ENCODE measurements around the gene CORIN.

The CORIN gene

GRCh38 chr4:47631161-47631560 lies 206.7 kb downstream of the CORIN start:
- no peaks in the 10 kb centered on the region for H3K27me3 ChIP-seq

GRCh38 chr4:47624031-47624441 lies 213.8 kb downstream of the CORIN start:
- H3K36me3 ChIP-seq = no peaks in the 10 kb centered on the region
- no peak overlapping the region for H3K27ac ChIP-seq
- TF ChIP-seq CTCF (IDR thresholded peaks at IDR 0.05) = no peak
- no peaks in the 10 kb centered on the region for H3K9me3 ChIP-seq
- no peaks in the 10 kb centered on the region for H3K4me1 ChIP-seq (ENCODE audit: control insufficient read depth in 1 of 2, insufficient read depth in 1 of 2, low read depth in 1 of 2, low read length in 1 of 2)
- H3K27me3 ChIP-seq = no peaks in the 10 kb centered on the region
- no peak overlapping the region for H3K4me3 ChIP-seq (ENCODE audit: low read depth in 1 of 2, low read length in 1 of 2)

More at GRCh38 chr4:47631161-47631560, 206.7 kb downstream of the CORIN start:
- TF ChIP-seq CTCF (IDR thresholded peaks at IDR 0.05) = no peak
- H3K4me1 ChIP-seq (ENCODE audit: control insufficient read depth in 1 of 2, insufficient read depth in 1 of 2, low read depth in 1 of 2, low read length in 1 of 2) = no peaks in the 10 kb centered on the region
- H3K9me3 ChIP-seq = no peaks in the 10 kb centered on the region
- no peak overlapping the region for H3K4me3 ChIP-seq (ENCODE audit: low read depth in 1 of 2, low read length in 1 of 2)
- H3K36me3 ChIP-seq = no peaks in the 10 kb centered on the region
- no peak overlapping the region for H3K27ac ChIP-seq

- H3K36me3 ChIP-seq = no peaks in the 10 kb centered on the region
Measured at GRCh38 chr4:47621181-47621580, 216.7 kb downstream of the CORIN start.

GRCh38 chr4:47619691-47620090 lies 218.2 kb downstream of the CORIN start:
- Histone ChIP-seq H3K27ac (no peak overlapping the region), H3K4me1 (ENCODE audit: control insufficient read depth in 1 of 2, insufficient read depth in 1 of 2, low read depth in 1 of 2, low read length in 1 of 2) (no peaks in the 10 kb centered on the region), H3K4me3 (ENCODE audit: low read depth in 1 of 2, low read length in 1 of 2) (no peak overlapping the region), H3K36me3 (no peaks in the 10 kb centered on the region), H3K9me3 (no peaks in the 10 kb centered on the region), H3K27me3 (no peaks in the 10 kb centered on the region)
- TF ChIP-seq CTCF (IDR thresholded peaks at IDR 0.05) = no peak

More at GRCh38 chr4:47621181-47621580, 216.7 kb downstream of the CORIN start:
- no peak for TF ChIP-seq CTCF (IDR thresholded peaks at IDR 0.05)
- Histone ChIP-seq H3K4me3 (ENCODE audit: low read depth in 1 of 2, low read length in 1 of 2) (no peak overlapping the region), H3K27ac (no peak overlapping the region), H3K9me3 (no peaks in the 10 kb centered on the region), H3K27me3 (no peaks in the 10 kb centered on the region), H3K4me1 (ENCODE audit: control insufficient read depth in 1 of 2, insufficient read depth in 1 of 2, low read depth in 1 of 2, low read length in 1 of 2) (no peaks in the 10 kb centered on the region)

- H3K9me3 ChIP-seq = no peaks in the 10 kb centered on the region
- H3K27ac ChIP-seq = no peak overlapping the region
- H3K36me3 ChIP-seq = no peaks in the 10 kb centered on the region
- no peaks in the 10 kb centered on the region for H3K27me3 ChIP-seq
- no peak overlapping the region for H3K4me3 ChIP-seq (ENCODE audit: low read depth in 1 of 2, low read length in 1 of 2)
- H3K4me1 ChIP-seq (ENCODE audit: control insufficient read depth in 1 of 2, insufficient read depth in 1 of 2, low read depth in 1 of 2, low read length in 1 of 2) = no peaks in the 10 kb centered on the region
- no peak for TF ChIP-seq CTCF (IDR thresholded peaks at IDR 0.05)
Measured at GRCh38 chr4:47617607-47618006, 220.3 kb downstream of the CORIN start.

- H3K27me3 ChIP-seq = no peaks in the 10 kb centered on the region
- H3K27ac ChIP-seq = no peak overlapping the region
- no peak for TF ChIP-seq CTCF (IDR thresholded peaks at IDR 0.05)
- H3K9me3 ChIP-seq = no peaks in the 10 kb centered on the region
- no peaks in the 10 kb centered on the region for H3K36me3 ChIP-seq
- no peak overlapping the region for H3K4me3 ChIP-seq (ENCODE audit: low read depth in 1 of 2, low read length in 1 of 2)
- no peaks in the 10 kb centered on the region for H3K4me1 ChIP-seq (ENCODE audit: control insufficient read depth in 1 of 2, insufficient read depth in 1 of 2, low read depth in 1 of 2, low read length in 1 of 2)
Measured at GRCh38 chr4:47615385-47615784, 222.5 kb downstream of the CORIN start.
